ENCODE results near the gene ADAMTS2. TPM values are rescaled to one million over a fixed set of nuclear protein-coding genes. Genes with fewer than 3 reads are reported as not detected.

Gene ADAMTS2
- total RNA-seq, 1 experiment from 2014 or later, result not detected

DNA sequence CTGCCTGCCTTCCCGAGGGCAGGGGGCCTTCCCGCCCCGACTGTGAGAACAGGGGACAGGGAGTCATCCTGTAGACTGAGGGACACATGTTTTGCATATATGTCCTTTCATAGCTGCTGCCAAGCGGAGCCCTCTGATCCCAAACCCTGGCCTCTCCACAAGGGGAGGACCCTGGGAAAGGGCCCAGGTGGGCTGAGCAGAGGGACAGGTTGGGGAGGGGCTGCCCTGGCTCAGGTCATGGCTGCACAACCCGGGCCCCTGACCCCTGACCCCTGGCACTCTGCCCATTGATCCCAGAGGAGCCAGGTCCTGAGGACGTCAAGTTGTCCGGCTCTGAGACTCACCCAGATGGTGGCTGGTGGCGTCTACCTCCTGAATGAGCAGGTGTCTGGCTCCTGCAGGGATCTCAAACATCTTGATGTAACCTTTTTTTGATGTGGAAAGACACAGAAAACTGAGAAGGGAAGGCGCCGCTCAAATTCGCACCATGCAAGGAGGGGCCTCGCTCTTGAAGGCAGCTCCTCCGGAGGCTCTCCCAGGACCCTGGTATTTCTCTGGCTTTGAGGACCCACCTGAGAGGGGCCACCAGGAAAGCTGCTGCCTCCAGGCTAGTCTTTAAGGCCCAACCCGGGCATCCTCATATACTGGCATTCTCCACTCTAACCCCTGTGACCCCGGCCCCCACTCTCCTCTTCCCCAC, 213.2 kb downstream of the ADAMTS2 start:
- Histone ChIP-seq H3K27me3 (no peaks in the 10 kb centered on the region), H3K4me1 (no peaks in the 10 kb centered on the region), H3K27ac (no peak overlapping the region), H3K9me3 (replicated peaks) (no peaks in the 10 kb centered on the region), H3K36me3 (no peaks in the 10 kb centered on the region), H3K4me3 (no peak overlapping the region)
- no peak for DNase-seq

DNA sequence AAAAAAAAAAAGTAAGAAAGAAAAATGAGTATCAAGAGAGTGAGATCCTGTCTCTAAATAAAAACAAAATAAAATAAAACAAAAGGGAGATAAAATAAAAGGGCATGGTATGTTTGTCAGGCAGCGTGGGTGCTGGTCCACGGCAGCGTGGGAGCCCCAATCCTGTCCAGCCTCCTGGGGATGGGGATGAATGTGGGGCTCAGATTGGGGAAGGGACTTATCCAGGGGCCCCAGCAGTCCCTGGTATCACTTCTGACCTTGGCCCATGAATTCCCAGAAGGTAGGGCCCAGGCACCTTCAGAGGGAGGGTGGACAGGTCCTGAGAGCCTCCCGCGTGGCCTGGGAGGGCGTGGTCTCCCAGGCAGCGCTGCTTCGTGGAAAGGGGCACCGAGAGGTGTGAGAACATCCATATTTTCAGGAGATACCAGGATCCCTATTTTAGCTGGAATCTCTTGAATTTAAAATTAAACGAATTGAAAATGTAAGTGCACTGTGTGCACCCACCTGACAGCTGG, 213.9 kb downstream of the ADAMTS2 start:
- no peak for DNase-seq
- H3K27me3 ChIP-seq, result no peaks in the 10 kb centered on the region
- no peaks in the 10 kb centered on the region for H3K9me3 ChIP-seq (replicated peaks)
- H3K4me1 ChIP-seq, result no peaks in the 10 kb centered on the region
- H3K4me3 ChIP-seq, result no peak overlapping the region
- H3K36me3 ChIP-seq, result no peaks in the 10 kb centered on the region
- H3K27ac ChIP-seq, result no peak overlapping the region

DNA sequence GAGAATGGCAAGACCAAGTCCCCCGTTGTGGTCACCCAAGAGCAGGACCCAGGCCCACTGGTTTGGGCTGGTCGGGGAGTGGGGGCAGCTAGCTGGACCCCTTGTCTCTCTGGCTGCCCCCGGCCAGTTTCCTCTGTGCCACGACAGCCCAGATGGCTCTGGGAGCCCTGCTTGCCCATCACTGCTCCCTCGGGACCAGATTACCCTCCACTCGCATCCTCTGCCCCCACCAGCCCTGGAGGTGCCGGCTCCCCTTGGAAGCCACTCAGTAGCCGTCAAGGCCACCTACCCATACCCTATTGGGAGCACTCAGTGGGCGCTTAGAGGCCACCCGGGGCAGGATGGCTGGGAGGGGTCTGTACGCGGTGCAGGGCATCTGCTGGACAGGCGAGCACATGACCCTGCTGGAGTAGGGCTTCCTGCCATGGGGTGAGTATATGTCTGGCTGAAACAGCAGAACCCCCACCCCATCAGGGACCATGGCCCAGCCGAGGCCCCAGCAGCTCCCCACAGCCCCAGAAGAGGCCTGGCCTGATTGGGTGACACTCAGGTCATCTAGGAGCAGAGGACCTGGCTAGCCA, 215.1 kb downstream of the ADAMTS2 start:
- no peaks in the 10 kb centered on the region for H3K9me3 ChIP-seq (replicated peaks)

DNA sequence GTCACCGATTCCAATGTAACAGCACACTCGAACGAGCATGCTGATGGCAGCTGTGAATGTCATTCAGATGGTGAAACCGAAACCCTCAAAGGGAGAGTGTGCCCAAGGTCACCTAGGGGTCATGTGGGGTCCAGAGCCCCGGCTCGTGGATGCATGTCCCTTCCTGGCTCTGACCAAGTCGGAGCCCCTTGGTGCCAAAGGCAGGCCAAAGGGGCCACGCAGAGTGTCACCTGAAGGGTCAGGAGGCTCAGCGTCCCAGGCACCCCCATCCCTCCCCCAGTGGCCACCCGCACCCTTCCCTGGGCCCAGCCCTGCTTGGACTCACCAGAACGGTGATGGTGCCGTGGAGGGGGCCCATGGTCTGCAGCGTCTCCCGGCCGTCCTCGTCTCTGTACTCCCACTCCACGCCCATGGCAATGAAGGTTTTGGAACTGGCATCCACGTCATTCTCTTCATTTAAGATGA, 215.6 kb downstream of the ADAMTS2 start:
- H3K4me1 ChIP-seq, result no peaks in the 10 kb centered on the region
- H3K27ac ChIP-seq, result no peak overlapping the region
- no peak overlapping the region for H3K4me3 ChIP-seq
- DNase-seq, result peak in 1 of 2 experiments; percentile 35
- no peaks in the 10 kb centered on the region for H3K36me3 ChIP-seq
- H3K27me3 ChIP-seq, result no peaks in the 10 kb centered on the region
- no peaks in the 10 kb centered on the region for H3K9me3 ChIP-seq (replicated peaks)

More for the DNA sequence above, 215.1 kb downstream of the ADAMTS2 start:
- no peaks in the 10 kb centered on the region for H3K36me3 ChIP-seq
- DNase-seq, result no peak
- H3K4me1 ChIP-seq, result no peaks in the 10 kb centered on the region
- H3K27me3 ChIP-seq, result no peaks in the 10 kb centered on the region
- H3K4me3 ChIP-seq, result no peak overlapping the region
- H3K27ac ChIP-seq, result no peak overlapping the region

DNA sequence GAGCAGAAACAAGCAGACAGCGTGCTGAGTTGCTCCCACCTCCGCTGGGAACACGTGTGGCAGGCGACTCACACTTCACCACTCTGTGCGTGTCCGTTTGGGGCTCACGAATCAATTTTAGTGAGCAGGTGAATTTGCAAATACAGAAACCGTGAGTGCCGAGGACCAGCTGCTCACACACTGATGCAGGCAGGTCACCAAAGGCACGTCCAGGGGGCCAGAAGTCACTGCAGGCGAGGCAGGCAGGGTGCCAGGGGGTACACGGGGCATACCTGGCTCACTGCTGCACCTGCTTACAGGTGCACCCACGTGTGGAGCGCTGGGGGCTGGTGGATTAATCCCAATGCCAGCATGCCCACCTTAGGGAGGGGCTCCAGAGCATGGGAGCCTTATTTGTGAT, 216.3 kb downstream of the ADAMTS2 start:
- H3K4me1 ChIP-seq, result no peaks in the 10 kb centered on the region
- H3K27ac ChIP-seq, result no peak overlapping the region
- H3K36me3 ChIP-seq, result no peaks in the 10 kb centered on the region
- no peak overlapping the region for H3K4me3 ChIP-seq
- H3K27me3 ChIP-seq, result no peaks in the 10 kb centered on the region
- H3K9me3 ChIP-seq (replicated peaks), result no peaks in the 10 kb centered on the region
- DNase-seq, result no peak

DNA sequence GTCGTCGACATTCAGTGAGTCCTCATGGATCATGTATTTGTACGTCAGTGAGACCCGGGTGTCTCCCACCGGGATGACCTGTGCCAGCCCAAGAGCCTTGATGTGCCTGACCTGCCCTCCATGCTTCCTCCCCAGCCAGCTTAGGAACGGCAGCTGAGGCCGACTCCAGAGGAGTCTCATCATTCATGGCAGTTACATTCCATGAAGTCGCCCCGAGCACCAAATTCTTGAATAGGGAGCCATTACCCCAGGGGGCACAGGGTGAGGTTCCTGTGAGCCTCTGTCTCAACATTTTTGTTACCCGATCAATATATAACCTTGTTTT, 217.3 kb downstream of the ADAMTS2 start:
- no peaks in the 10 kb centered on the region for H3K4me1 ChIP-seq
- no peak overlapping the region for H3K4me3 ChIP-seq
- no peaks in the 10 kb centered on the region for H3K9me3 ChIP-seq (replicated peaks)
- H3K36me3 ChIP-seq, result no peaks in the 10 kb centered on the region
- no peak for DNase-seq
- no peaks in the 10 kb centered on the region for H3K27me3 ChIP-seq
- H3K27ac ChIP-seq, result no peak overlapping the region

DNA sequence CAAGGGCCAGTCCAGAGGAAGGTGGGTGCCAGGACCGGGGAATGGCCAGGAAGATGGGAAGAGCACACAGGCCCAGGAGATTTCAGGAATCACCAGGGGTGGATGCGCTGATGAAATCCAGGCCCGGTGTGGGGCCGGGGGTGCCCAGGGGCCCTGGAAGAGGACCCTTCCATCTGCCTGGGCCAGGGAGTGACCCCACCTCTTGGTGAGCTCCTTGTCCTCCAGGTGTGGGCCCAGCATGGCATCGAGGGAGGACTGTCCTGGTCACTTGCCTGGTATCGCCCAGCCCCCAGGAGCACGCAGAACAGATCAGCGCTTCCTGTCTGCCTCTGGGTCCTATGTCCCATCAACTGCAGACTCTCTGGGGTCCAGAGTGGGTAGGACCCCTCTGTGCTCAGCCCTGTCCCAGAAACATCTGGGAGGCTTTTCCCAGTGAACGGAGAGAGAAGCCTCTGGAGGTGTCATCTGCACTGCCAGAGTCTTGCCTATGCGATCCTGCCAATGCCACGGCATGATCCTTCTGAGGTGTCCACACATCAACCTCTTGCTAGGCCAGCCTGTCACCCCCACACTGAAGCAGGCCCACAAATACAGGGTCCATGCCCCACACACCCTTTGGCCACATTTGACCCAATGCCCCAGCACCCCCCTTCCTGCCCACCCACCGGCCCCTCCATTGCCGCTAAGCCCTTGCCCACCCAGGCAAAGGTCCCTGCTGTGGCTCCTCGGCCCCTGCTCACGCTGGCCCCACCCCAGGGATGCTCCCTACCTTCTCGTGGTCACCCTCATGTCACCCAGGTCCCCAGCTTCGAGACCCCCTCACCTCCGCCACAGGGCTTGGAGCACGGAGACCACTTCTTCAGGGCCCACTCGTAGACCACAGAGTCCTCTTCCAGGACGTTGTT, 217.9 kb downstream of the ADAMTS2 start:
- H3K27me3 ChIP-seq, result no peaks in the 10 kb centered on the region
- no peak overlapping the region for H3K4me3 ChIP-seq
- no peaks in the 10 kb centered on the region for H3K9me3 ChIP-seq (replicated peaks)
- H3K4me1 ChIP-seq, result no peaks in the 10 kb centered on the region
- H3K27ac ChIP-seq, result no peak overlapping the region
- H3K36me3 ChIP-seq, result no peaks in the 10 kb centered on the region
- no peak for DNase-seq

DNA sequence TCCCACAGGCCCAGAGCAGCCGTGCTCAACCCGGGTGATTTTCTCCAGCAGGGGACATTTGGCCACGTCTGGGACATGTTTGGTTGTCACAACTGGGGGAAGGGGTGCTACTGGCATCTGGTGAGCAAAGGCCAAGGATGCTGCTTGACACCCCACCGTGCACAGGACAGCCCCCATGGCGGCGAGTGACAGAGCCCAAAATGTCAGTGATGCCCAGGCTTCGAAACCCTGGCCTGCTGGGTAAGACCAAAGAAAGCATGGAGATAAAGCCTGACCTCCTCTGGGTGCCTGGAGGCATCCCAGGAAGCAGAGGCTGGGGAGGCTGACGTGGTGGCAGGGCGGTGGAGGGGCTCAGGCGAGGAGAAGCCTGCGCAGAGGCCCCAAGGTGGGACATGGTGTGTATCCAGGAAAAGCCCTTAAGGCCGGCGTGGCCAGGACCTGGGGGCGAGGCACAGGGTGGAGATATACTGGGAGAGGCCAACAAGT, 218.7 kb downstream of the ADAMTS2 start:
- H3K4me1 ChIP-seq, result no peaks in the 10 kb centered on the region
- no peaks in the 10 kb centered on the region for H3K27me3 ChIP-seq
- H3K4me3 ChIP-seq, result no peak overlapping the region
- no peak overlapping the region for H3K27ac ChIP-seq
- H3K36me3 ChIP-seq, result no peaks in the 10 kb centered on the region
- DNase-seq, result no peak
- H3K9me3 ChIP-seq (replicated peaks), result no peaks in the 10 kb centered on the region

DNA sequence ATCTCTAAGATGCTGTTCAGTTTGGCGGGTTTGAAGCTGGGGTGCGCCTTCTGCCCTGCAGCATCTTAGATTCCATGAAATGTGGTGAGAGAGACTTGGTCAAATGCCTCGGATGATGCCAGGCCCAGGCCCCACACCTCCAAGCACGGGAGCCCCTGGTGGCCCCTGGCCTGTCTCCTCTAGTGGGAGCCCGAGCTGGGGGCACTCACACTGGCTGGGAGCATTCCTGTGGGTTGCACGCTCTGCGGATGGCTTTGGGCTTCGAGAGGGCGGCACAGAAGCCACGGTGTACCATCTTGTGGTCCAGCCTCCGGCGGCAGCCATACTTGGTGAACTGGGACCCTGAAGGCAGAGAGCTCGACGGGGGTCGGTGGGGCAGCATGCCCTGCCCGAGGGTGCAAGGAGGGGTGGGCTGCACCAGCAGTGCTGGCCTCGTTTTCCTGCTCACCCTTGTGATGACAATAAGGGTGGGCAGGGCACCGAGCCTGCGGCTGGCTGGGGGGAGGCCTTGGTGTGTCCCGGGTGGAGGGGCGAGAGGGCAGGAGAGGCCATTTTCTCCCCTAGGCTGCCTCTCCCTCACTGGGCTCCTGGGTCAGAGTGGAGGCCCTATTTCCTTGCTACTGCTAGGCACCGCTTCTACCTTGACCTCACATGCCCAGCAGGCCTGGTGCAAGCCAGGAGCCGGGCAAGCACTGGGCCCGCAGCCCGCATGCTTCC, 219.3 kb downstream of the ADAMTS2 start:
- Histone ChIP-seq H3K27ac (no peak overlapping the region), H3K4me1 (no peaks in the 10 kb centered on the region), H3K4me3 (no peak overlapping the region), H3K9me3 (replicated peaks) (no peaks in the 10 kb centered on the region), H3K27me3 (no peaks in the 10 kb centered on the region), H3K36me3 (no peaks in the 10 kb centered on the region)
- no peak for DNase-seq

DNA sequence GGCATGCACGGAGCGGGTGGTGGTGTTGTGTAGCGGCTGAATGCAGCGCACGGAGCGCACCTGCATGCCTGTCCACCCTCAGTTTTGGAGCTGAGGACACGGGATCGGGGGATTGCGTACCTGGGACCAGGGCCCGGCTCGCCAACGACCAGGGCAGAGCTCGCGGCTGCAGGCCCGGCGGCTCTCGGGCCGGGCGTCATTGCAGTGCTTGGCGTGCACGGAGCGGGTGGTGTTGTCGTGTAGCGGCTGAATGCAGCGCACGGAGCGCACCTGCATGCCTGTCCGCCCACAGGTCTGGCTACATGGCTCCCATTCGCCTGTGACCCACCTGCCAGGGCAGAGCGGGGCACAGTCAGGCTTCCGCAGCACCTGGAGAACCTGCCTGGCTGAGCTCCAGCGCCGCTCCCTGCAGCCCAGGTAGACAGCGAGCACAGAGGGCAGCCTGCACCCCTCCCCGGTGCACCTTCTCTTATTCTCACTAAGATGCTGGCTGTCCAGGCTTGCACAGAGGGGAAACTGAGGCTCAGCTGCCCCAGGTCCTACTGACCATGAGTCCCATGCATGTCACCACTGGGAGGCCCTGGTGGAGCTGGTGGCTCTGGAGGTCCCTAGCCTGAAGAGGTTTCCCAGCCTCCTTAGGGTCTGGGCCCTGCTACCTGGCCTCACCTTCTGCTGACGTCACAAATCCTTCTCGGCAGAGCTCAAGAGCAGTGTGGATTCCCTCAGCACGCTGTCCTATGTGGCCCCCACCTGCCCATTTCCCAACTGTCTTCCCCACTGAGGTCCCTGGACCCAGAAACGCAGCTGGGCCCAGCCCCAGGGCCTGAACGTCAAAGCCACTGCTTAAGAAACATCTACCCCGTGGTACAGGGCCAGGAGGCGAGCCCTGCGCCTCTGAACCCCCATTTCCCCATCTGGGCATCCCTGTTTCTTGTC, 220.1 kb downstream of the ADAMTS2 start:
- no peak overlapping the region for H3K27ac ChIP-seq
- no peaks in the 10 kb centered on the region for H3K36me3 ChIP-seq
- DNase-seq, result no peak
- H3K4me1 ChIP-seq, result no peaks in the 10 kb centered on the region
- H3K4me3 ChIP-seq, result no peak overlapping the region
- H3K27me3 ChIP-seq, result no peaks in the 10 kb centered on the region
- H3K9me3 ChIP-seq (replicated peaks), result no peaks in the 10 kb centered on the region

DNA sequence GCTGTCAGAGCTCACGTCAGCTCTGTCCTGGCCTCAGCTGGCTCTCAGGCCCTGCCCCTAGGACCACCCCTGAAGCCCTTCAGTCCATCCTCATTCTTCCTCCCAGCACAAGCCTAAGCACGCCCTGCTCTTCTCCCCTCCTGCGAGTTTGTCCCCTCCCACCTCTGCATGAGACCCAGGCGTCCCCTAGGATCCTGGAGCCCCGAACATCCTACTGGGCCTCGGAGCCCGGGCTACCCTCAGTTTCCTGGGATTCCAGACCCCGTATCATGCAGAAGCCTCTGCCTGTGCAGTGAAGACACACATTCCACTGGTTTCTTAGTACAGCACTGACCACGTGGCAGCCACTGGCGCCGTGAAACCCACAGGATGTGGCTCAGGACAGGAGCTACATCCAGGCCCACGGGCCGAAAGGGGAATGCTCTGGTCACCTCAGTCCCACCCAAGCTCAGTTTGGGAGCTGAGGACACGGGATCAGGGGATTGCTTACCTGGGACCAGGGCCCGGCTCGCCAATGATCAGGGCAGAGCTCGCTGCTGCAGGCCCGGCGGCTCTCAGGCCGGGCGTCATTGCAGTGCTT, 220.9 kb downstream of the ADAMTS2 start:
- H3K4me3 ChIP-seq, result no peak overlapping the region
- H3K27me3 ChIP-seq, result no peaks in the 10 kb centered on the region
- H3K27ac ChIP-seq, result no peak overlapping the region
- no peak for DNase-seq
- H3K9me3 ChIP-seq (replicated peaks), result no peaks in the 10 kb centered on the region
- H3K36me3 ChIP-seq, result no peaks in the 10 kb centered on the region
- no peaks in the 10 kb centered on the region for H3K4me1 ChIP-seq

DNA sequence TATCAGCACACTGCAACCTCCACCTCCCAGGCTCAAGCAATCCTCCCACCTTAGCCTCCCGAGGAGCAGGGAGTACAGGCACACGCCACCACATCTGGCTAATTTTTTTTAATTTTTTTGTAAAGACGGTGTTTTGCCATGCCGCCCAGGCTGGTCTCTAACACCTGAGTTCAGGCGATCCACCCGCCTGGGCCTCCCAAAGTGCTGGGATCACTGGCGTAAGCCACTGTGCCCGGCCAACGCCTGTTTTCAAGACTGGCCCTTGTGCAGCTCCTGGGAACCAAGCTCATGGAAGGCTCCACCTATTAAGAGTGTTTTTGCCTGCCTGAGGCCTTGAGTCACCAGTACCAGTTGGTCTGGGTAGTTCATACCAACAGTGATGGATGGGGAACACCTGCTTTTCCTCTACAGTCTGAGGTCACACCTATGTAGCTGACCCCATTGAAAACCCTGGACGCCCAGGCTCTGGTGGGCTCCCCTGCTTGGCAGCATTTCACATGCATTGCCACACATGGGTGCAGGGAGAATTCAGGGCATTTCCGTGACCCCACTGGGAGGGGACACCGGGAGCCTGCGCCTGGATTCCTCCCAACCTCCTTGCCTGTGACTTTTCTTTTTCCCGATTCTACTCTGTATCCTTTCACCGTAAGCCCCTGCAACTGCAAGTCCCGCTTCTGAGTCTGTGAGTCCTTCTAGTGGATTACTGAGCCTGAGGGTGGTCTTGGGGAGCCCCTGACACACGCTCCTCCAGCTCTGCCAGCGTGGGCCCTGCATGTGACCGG, 221.6 kb downstream of the ADAMTS2 start:
- no peak overlapping the region for H3K27ac ChIP-seq

DNA sequence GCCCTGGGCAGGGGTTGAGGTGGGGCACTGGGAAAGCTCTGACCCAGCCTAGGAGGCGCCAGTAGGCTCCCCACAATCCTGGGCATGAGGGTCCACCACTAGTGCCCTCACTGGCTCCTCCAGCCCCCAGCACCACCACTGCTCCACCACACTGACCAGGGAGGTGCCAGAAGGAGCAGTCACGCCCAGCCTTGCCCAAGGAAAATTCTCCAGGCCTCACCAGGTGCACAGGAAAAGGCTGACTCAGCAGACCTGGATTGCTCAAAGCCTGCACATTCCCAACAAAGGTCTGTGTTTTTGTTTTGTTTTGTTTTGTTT, 222.2 kb downstream of the ADAMTS2 start:
- DNase-seq, result no peak
- H3K27ac ChIP-seq, result no peak overlapping the region
- H3K4me1 ChIP-seq, result no peaks in the 10 kb centered on the region

More for the DNA sequence above, 221.6 kb downstream of the ADAMTS2 start:
- no peaks in the 10 kb centered on the region for H3K9me3 ChIP-seq (replicated peaks)
- peak; percentile 23 to 26 for DNase-seq
- no peaks in the 10 kb centered on the region for H3K36me3 ChIP-seq
- no peak overlapping the region for H3K4me3 ChIP-seq
- no peaks in the 10 kb centered on the region for H3K27me3 ChIP-seq
- no peaks in the 10 kb centered on the region for H3K4me1 ChIP-seq

More for the DNA sequence above, 222.2 kb downstream of the ADAMTS2 start:
- H3K9me3 ChIP-seq (replicated peaks), result no peaks in the 10 kb centered on the region
- no peak overlapping the region for H3K4me3 ChIP-seq
- H3K27me3 ChIP-seq, result no peaks in the 10 kb centered on the region
- H3K36me3 ChIP-seq, result no peaks in the 10 kb centered on the region
